NB4 (cell line): ENCODE data around the gene SEMA6A.

Experiments
- DNase-seq: peaks from one replicate; pipeline ENCODE4 v3.0.0; 2010; ENCODE audit warnings: low read depth
- H3K4me3 ChIP-seq: one replicate; pipeline ENCODE4 v1.5.1; 2011; ENCODE audit warnings: mild to moderate bottlenecking, low read depth, low read length, moderate library complexity
- MYC ChIP-seq: IDR thresholded peaks from 2 replicates; pipeline ENCODE4 v1.6.1; 2011; ENCODE audit warnings: low read depth, low read length
- POLR2A ChIP-seq: IDR thresholded peaks from 2 replicates; pipeline ENCODE4 v1.6.1; 2011; ENCODE audit warnings: mild to moderate bottlenecking; ENCODE audit not compliant: insufficient read length; ENCODE audit errors: extremely low read depth
- TF ChIP-seq, protein P1 (sequence below): IDR thresholded peaks from 2 replicates; pipeline ENCODE4 v1.6.1; 2011; ENCODE audit warnings: low read depth, low read length
- TF ChIP-seq, protein P2 (sequence below): IDR thresholded peaks from one replicate; pipeline ENCODE4 v1.5.1; 2012; ENCODE audit warnings: low read depth, low read length

SEMA6A gene

DNA sequence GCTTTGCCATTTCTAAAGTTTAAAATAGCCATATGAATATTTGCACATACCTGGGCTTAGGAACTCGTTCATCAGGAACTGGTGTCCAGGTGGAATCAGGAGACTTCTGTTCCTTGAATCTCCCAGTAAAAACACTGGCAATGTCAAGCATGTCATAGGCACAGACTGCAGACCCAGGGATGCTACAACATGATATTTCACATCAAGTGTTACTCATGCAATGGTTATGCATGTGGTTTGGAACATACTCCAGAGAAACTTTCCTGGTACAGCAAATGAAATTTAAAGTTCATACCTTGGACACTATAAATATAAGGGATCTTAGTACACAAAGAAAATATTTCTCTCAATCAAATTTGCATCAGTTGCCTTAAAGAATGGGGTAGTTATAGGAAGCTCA lies 92.2 kb downstream of the SEMA6A start:
- TF ChIP-seq POLR2A = no peak
- TF ChIP-seq, protein P1, sequence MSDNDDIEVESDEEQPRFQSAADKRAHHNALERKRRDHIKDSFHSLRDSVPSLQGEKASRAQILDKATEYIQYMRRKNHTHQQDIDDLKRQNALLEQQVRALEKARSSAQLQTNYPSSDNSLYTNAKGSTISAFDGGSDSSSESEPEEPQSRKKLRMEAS = no peak
- TF ChIP-seq MYC = no peak
- TF ChIP-seq, protein P2, sequence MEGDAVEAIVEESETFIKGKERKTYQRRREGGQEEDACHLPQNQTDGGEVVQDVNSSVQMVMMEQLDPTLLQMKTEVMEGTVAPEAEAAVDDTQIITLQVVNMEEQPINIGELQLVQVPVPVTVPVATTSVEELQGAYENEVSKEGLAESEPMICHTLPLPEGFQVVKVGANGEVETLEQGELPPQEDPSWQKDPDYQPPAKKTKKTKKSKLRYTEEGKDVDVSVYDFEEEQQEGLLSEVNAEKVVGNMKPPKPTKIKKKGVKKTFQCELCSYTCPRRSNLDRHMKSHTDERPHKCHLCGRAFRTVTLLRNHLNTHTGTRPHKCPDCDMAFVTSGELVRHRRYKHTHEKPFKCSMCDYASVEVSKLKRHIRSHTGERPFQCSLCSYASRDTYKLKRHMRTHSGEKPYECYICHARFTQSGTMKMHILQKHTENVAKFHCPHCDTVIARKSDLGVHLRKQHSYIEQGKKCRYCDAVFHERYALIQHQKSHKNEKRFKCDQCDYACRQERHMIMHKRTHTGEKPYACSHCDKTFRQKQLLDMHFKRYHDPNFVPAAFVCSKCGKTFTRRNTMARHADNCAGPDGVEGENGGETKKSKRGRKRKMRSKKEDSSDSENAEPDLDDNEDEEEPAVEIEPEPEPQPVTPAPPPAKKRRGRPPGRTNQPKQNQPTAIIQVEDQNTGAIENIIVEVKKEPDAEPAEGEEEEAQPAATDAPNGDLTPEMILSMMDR = no peak
- no peak overlapping the region for H3K4me3 ChIP-seq
- DNase-seq = no peak

DNA sequence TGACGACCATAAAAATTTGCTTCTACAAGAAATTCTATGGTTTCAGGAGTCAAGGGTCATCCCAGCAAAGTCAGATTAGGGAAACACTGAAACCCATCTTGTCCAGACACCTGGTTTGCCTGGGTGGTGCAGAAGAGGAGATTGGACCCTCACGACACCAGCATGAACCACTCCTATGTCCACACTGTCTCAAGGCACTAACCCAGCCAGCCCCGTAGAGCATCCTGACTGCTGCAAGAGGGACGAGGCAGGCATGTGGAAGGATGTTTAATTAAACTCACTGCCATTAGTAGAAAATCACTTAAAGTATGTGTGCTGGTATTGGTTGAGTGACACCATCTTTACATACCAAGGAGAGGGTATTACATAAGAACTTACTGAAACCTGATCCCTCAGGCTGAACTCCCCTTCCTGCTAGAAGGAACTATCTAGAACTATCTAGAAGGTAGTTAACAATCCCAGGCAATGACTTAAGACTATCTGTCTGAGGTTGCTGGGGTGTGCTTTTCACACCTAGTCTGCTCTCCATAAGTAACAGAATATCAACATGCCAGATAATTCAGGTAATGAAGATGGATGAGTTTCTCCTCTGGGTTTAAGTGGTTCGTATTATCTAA lies 93.6 kb downstream of the SEMA6A start:
- no peak for DNase-seq
- TF ChIP-seq MYC = no peak
- TF ChIP-seq, protein P2 = no peak
- no peak overlapping the region for H3K4me3 ChIP-seq

DNA sequence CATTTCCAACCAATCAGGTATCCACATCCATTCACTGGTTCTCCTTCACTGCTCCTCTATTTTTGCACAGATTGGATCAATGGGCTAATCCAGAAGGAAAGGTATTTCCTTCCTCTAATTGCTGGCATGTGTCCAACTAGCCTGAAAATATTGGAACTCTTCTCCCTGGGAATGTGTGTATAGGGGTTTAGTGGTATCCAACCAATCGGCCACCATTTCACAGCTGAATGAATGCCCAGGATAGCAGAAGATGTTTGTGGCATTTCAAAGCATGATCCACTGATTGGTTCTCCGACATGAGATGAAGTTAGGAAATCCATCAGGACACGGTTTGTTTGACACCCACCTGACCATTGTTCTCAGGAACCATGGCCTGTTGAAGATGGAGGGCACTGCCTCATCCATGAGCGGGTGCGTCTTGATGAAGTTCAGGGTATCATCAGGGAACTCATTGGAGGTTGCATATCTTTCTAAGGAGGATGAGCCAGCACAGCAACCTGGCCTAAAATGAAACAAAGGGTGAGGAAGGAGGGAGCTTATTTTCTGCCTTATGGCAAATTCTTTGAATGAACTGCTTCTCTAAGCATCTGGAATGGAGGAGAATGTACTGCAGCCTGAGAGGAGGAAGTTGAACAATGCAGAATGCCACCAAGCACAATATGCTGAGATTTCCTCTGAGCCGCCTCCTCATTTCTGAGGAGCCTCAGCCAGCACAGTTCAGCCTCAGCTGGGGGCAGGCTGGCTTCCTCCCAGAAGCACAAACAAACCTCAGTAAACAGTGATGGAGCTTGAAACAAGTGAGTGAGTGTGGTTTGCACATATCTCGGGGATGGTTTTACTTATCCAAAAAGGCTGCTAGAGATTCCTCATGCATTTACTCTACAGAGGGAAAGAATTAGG lies 94.6 kb downstream of the SEMA6A start:
- TF ChIP-seq, protein P1 = no peak
- TF ChIP-seq, protein P2 = no peak
- TF ChIP-seq MYC (no peak), POLR2A (no peak)
- no peak for DNase-seq
- no peak overlapping the region for H3K4me3 ChIP-seq

DNA sequence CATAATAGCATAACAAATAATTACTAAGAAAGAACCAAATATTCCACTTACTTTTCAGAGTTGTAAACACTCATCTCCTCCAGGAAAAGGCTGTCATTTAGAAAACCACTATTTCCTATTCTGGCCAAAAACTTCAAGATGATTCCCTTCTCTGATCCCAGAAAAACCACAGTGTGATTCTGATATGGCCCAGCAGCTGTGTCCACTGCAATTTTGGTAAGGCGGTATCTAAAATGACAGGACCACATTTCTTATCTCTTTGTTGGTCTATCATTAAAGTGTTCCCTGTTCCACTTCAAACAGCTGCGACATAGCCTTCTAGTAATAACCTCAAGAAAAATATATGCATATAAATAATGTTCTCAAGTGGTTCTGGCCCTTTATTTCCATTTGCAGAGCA lies 96.1 kb downstream of the SEMA6A start:
- TF ChIP-seq POLR2A (no peak), MYC (no peak)
- TF ChIP-seq, protein P1 = no peak
- TF ChIP-seq, protein P2 = no peak
- H3K4me3 ChIP-seq = no peak overlapping the region
- DNase-seq = no peak

DNA sequence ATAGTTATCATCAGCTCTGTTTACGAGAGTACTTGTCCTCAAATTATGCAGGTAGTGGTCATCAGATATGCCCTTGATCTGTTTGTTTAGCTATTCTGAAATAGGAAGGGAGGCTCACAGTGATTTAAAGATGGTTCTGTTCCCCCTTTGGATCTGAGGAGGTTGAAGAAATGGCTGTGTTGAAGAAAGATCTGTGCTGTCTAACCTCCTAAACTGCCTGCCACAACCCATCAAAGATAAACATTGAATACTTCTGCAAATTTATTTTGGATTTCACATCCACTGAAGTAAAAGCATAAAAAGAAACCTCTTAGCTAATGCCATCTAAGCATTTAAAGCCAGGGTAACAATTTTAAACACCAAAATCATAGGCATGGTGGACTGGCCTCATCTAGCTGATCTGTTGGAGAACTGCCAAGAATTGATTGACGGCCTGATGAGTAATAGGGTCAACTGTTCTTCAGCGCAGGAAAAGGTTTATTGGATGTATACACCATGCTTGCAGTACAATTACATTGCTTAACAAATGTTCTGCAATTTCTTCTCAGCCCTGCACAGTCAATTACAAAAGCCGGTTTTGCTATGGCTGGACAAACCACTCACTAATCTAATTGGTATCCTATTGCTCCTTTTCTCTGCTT lies 97.6 kb downstream of the SEMA6A start:
- TF ChIP-seq MYC = no peak
- TF ChIP-seq, protein P1 = no peak
- no peak for TF ChIP-seq POLR2A
- TF ChIP-seq, protein P2 = no peak
- no peak overlapping the region for H3K4me3 ChIP-seq
- peak; percentile 20 for DNase-seq
